Mammary epithelial cell (primary cell): ENCODE measurements around the gene NOXA1.

Experiments used
- CTCF ChIP-seq, 2 donors: IDR thresholded peaks in 1 of 2; conservative IDR thresholded peaks in 1 of 2; 2 replicates each; pipeline ENCODE4 v1.5.1; 2011 to 2012; ENCODE audit warnings: inconsistent platforms in 2 of 2, low read length in 2 of 2, mild to moderate bottlenecking in 2 of 2, control low read depth in 1 of 2, low read depth in 1 of 2; ENCODE audit not compliant: insufficient read depth in 1 of 2; ENCODE audit errors: extremely low read depth in 1 of 2
- EZH2 ChIP-seq: IDR thresholded peaks from 2 replicates; pipeline ENCODE4 v1.6.1; 2012; ENCODE audit warnings: low read length, inconsistent platforms, borderline replicate concordance

- TF ChIP-seq EZH2 = no peak
- TF ChIP-seq CTCF (conservative IDR thresholded peaks at IDR 0.05 in 1 of 2, IDR thresholded peaks at IDR 0.05 in 1 of 2; ENCODE audit: extremely low read depth in 1 of 2, insufficient read depth in 1 of 2, low read depth in 1 of 2, low read length in 2 of 2) = no peak
Observed at GRCh38 chr9:137403269-137403668, 19.9 kb upstream of the NOXA1 start.
